GM13976 (cell line): ENCODE results near the gene ZNF324.

Experiments
- DNase-seq: peaks from one replicate; pipeline ENCODE4 v3.0.0; 2012; ENCODE audit warnings: low spot score
- CTCF ChIP-seq: IDR thresholded peaks from 2 replicates; pipeline ENCODE4 v1.5.1; 2012; ENCODE audit warnings: borderline replicate concordance, mild to moderate bottlenecking; ENCODE audit not compliant: insufficient read depth; ENCODE audit errors: extremely low read depth, missing control alignments, control extremely low read depth
- in situ Hi-C: fragments of 300-500 bp; cut with MboI; formaldehyde crosslinking; loops from one replicate; pipeline ENCODE4 v1.12.0; 2022; ENCODE audit warnings: low sequenced_read_pairs, mixed read lengths, inconsistent platforms; ENCODE audit not compliant: unreplicated experiment

Gene ZNF324

GRCh38 chr19:58450856-58451357, 16.0 kb upstream of the ZNF324 start:
- no peak for TF ChIP-seq CTCF
- in situ Hi-C loops: no loop called here
- no peak for DNase-seq

GRCh38 chr19:58451358-58452101, 15.3 kb upstream of the ZNF324 start, which contains the start of gene ZNF324B:
ZNF324B (plus strand) TSS chr19:58451622; CDS start chr19:58453702, 2,080 bp downstream.
- TF ChIP-seq CTCF: no peak
- in situ Hi-C loops: no loop called here
- DNase-seq: peak; percentile 98

GRCh38 chr19:58453743-58454142, 13.1 kb upstream of the ZNF324 start:
- in situ Hi-C loops: no loop called here
- DNase-seq: no peak
- TF ChIP-seq CTCF: no peak

GRCh38 chr19:58455306-58455705, 11.6 kb upstream of the ZNF324 start:
- no peak for TF ChIP-seq CTCF
- no peak for DNase-seq
- in situ Hi-C loops: no loop called here

GRCh38 chr19:58456111-58456510, 10.8 kb upstream of the ZNF324 start:
- no peak for DNase-seq
- no peak for TF ChIP-seq CTCF
- in situ Hi-C loops: no loop called here

GRCh38 chr19:58460039-58460438, 6.8 kb upstream of the ZNF324 start:
- in situ Hi-C loops: no loop called here
- no peak for TF ChIP-seq CTCF
- DNase-seq: no peak
